ENCODE results near the gene VAV3.
"Not testable (repeated sequence)": the region's sequence is repeated elsewhere in the genome, so short reads cannot be mapped to it uniquely, and the experiment has no call there.

Gene VAV3

GRCh38 chr1:107879927-107880326, 85.1 kb downstream of the VAV3 start:
- DNase-seq: no peak

GRCh38 chr1:107879346-107879745, 85.6 kb downstream of the VAV3 start:
- DNase-seq: no peak

GRCh38 chr1:107877745-107878144, 87.2 kb downstream of the VAV3 start:
- DNase-seq: no peak

- no peak for DNase-seq
Observed at GRCh38 chr1:107877092-107877491, 87.9 kb downstream of the VAV3 start.

GRCh38 chr1:107875689-107876088, 89.3 kb downstream of the VAV3 start:
- no peak for DNase-seq

- DNase-seq: no peak
Observed at GRCh38 chr1:107874221-107874620, 90.8 kb downstream of the VAV3 start.

- DNase-seq: no peak
Observed at GRCh38 chr1:107871687-107872395, 93.1 kb downstream of the VAV3 start.

GRCh38 chr1:107871259-107871658, 93.7 kb downstream of the VAV3 start:
- no peak for DNase-seq

GRCh38 chr1:107870696-107871095, 94.3 kb downstream of the VAV3 start:
- no peak for DNase-seq

- DNase-seq: no peak
Observed at GRCh38 chr1:107867897-107868296, 97.1 kb downstream of the VAV3 start.

- DNase-seq: no peak
Observed at GRCh38 chr1:107867422-107867821, 97.6 kb downstream of the VAV3 start.

GRCh38 chr1:107866870-107867269, 98.1 kb downstream of the VAV3 start:
- DNase-seq: no peak

GRCh38 chr1:107865627-107866026, 99.4 kb downstream of the VAV3 start:
- no peak for DNase-seq

- DNase-seq: no peak
Observed at GRCh38 chr1:107863342-107863741, 101.6 kb downstream of the VAV3 start.

GRCh38 chr1:107862064-107862463, 102.9 kb downstream of the VAV3 start:
- DNase-seq: no peak

- no peak for DNase-seq
Observed at GRCh38 chr1:107858323-107858722, 106.7 kb downstream of the VAV3 start.

- DNase-seq: no peak
Observed at GRCh38 chr1:107851418-107851817, 113.6 kb downstream of the VAV3 start.

GRCh38 chr1:107844541-107845194, 120.3 kb downstream of the VAV3 start:
- not testable (repeated sequence) for DNase-seq

GRCh38 chr1:107843989-107844388, 121.0 kb downstream of the VAV3 start:
- DNase-seq: no peak

- no peak for DNase-seq
Observed at GRCh38 chr1:107842241-107842640, 122.7 kb downstream of the VAV3 start.

- DNase-seq: no peak
Observed at GRCh38 chr1:107840725-107841124, 124.3 kb downstream of the VAV3 start.

- no peak for DNase-seq
Observed at GRCh38 chr1:107838056-107838455, 126.9 kb downstream of the VAV3 start.

GRCh38 chr1:107835151-107835670, 129.8 kb downstream of the VAV3 start:
- no peak for DNase-seq

GRCh38 chr1:107833061-107833460, 131.9 kb downstream of the VAV3 start:
- DNase-seq: no peak

GRCh38 chr1:107831921-107832320, 133.1 kb downstream of the VAV3 start:
- DNase-seq: no peak
